CD14-positive monocyte (primary cell): ENCODE data around the gene GLTP. TPM values are rescaled to one million over a fixed set of nuclear protein-coding genes. Genes with fewer than 3 reads are reported as not detected.

Source experiments
- DNase-seq, 3 donors: peaks; one replicate each; pipeline ENCODE4 v3.0.0-alpha.2; 2011 to 2022
- H2AFZ ChIP-seq: 2 replicates; pipeline ENCODE4 v1.6.0; 2012; ENCODE audit warnings: mild to moderate bottlenecking, low read depth, low read length, inconsistent platforms; ENCODE audit not compliant: insufficient read depth, poor library complexity, severe bottlenecking
- H3K27ac ChIP-seq, 2 donors: 1 replicate in 1 of 2; 2 replicates in 1 of 2; pipeline ENCODE4 v1.5.1; 2012 to 2013; ENCODE audit warnings: low read length in 2 of 2, control low read depth in 1 of 2, inconsistent platforms in 1 of 2, low read depth in 1 of 2, mild to moderate bottlenecking in 1 of 2
- H3K27me3 ChIP-seq, 2 donors: one replicate each; pipeline versions ENCODE4 v1.6.0 to v1.6.1; 2011 to 2013; ENCODE audit warnings: low read length in 2 of 2; ENCODE audit not compliant: control insufficient read depth in 2 of 2, insufficient read depth in 2 of 2
- H3K36me3 ChIP-seq, 2 donors: replicated peaks in 1 of 2; 1 replicate in 1 of 2; 2 replicates in 1 of 2; pipeline versions ENCODE4 v1.5.1 to v1.6.1; 2012 to 2013; ENCODE audit warnings: low read length in 2 of 2, control low read depth in 1 of 2, inconsistent platforms in 1 of 2, mild to moderate bottlenecking in 1 of 2; ENCODE audit not compliant: insufficient read depth in 2 of 2, control insufficient read depth in 1 of 2
- H3K4me1 ChIP-seq, 2 donors: 1 replicate in 1 of 2; 2 replicates in 1 of 2; pipeline versions ENCODE4 v1.5.1 to v1.6.1; 2012 to 2013; ENCODE audit warnings: low read length in 2 of 2, control low read depth in 1 of 2, inconsistent platforms in 1 of 2, mild to moderate bottlenecking in 1 of 2, moderate library complexity in 1 of 2; ENCODE audit not compliant: insufficient read depth in 2 of 2, control insufficient read depth in 1 of 2
- H3K4me2 ChIP-seq: replicated peaks from 2 replicates; pipeline ENCODE3; 2012; ENCODE audit warnings: low read length, moderate library complexity, mild to moderate bottlenecking; ENCODE audit not compliant: poor library complexity, severe bottlenecking; ENCODE audit errors: extremely low read depth
- H3K4me3 ChIP-seq, 3 experiments: fragments of 200-600 bp in 1 of 3; sonication (generic) in 1 of 3; replicated peaks in 1 of 3; 1 replicate in 2 of 3; 2 replicates in 1 of 3; pipeline ENCODE4 v1.5.1; 2011 to 2013; ENCODE audit warnings: low read length in 3 of 3, mild to moderate bottlenecking in 3 of 3, control low read depth in 2 of 3, low read depth in 2 of 3, inconsistent platforms in 1 of 3, moderate library complexity in 1 of 3
- H3K79me2 ChIP-seq: 2 replicates; pipeline ENCODE4 v1.6.0; 2012; ENCODE audit warnings: mild to moderate bottlenecking, control low read depth, inconsistent platforms, low read length, moderate library complexity; ENCODE audit not compliant: insufficient read depth
- H3K9ac ChIP-seq: 2 replicates; pipeline ENCODE4 v1.6.0; 2017; ENCODE audit warnings: low read length, mild to moderate bottlenecking; ENCODE audit not compliant: insufficient read depth, poor library complexity, severe bottlenecking
- H3K9me3 ChIP-seq, 2 donors: replicated peaks in 1 of 2; 1 replicate in 1 of 2; 2 replicates in 1 of 2; pipeline versions ENCODE4 v1.5.1 to v1.6.1; 2012 to 2013; ENCODE audit warnings: low read length in 2 of 2, control low read depth in 1 of 2; ENCODE audit not compliant: control insufficient read depth in 1 of 2, insufficient read depth in 1 of 2
- H4K20me1 ChIP-seq: 2 replicates; pipeline ENCODE4 v1.6.0; 2012; ENCODE audit warnings: mild to moderate bottlenecking, low read length, control low read depth, moderate library complexity; ENCODE audit not compliant: insufficient read depth
- H3K27ac Mint-ChIP-seq, 7 donors: one replicate each; pipeline ENCODE4 v1.8.0; 2020; ENCODE audit warnings: mild to moderate bottlenecking in 7 of 7, mixed read lengths in 7 of 7, moderate library complexity in 6 of 7, inconsistent platforms in 2 of 7
- H3K27me3 Mint-ChIP-seq, 3 donors: one replicate each; pipeline ENCODE4 v1.8.0; 2021 to 2022; ENCODE audit warnings: low read depth in 3 of 3, mild to moderate bottlenecking in 3 of 3, mixed read lengths in 3 of 3, moderate library complexity in 3 of 3, inconsistent platforms in 1 of 3
- H3K36me3 Mint-ChIP-seq, 2 donors: one replicate each; pipeline ENCODE4 v1.8.0; 2020; ENCODE audit warnings: mixed read lengths in 2 of 2, inconsistent platforms in 1 of 2, mild to moderate bottlenecking in 1 of 2
- H3K4me1 Mint-ChIP-seq: one replicate; pipeline ENCODE4 v1.8.0; 2020; ENCODE audit warnings: mild to moderate bottlenecking, mixed read lengths
- H3K4me3 Mint-ChIP-seq, 2 donors: one replicate each; pipeline ENCODE4 v1.8.0; 2020; ENCODE audit warnings: mild to moderate bottlenecking in 2 of 2, mixed read lengths in 2 of 2, moderate library complexity in 1 of 2
- H3K9me3 Mint-ChIP-seq, 7 donors: one replicate each; pipeline ENCODE4 v1.8.0; 2020 to 2022; ENCODE audit warnings: mixed read lengths in 7 of 7, mild to moderate bottlenecking in 6 of 7, moderate library complexity in 6 of 7, inconsistent platforms in 2 of 7
- CTCF ChIP-seq: fragments of 200-600 bp; IDR thresholded peaks from one replicate; pipeline ENCODE4 v1.8.0; 2022; ENCODE audit warnings: antibody characterized with exemption, mild to moderate bottlenecking
- WGBS: methylation state at CpG from one replicate; pipeline ENCODE4 v1.1.5; 2013; ENCODE audit warnings: missing lambda C conversion rate; ENCODE audit not compliant: insufficient coverage; 5-methylcytosine and 5-hydroxymethylcytosine counted together
- intact Hi-C, 2 donors: fragments of 100-400 bp; cut with micrococcal nuclease; formaldehyde crosslinking; loops; one replicate each; pipeline versions ENCODE4 v1.15.0 to v1.15.1; 2023
- polyA plus RNA-seq, 3 donors: library from polyadenylated mRNA; depleted of rRNA in 1 of 3; unstranded in 2 of 3; stranded (reverse) in 1 of 3; fragments of 300-500 nt in 2 of 3; fragments of >200 nt in 1 of 3; fragmentation: Illumina TruSeq in 2 of 3; gene quantifications; 1 replicate in 2 of 3; 2 replicates in 1 of 3; pipeline ENCODE4 v1.2.3, GENCODE V29; 2012 to 2021

The GLTP gene
- polyA plus RNA-seq, 3 donors, result 46.2 to 65.9 (median 51.7) TPM

GRCh38 chr12:109878247-109878625 is 2.1 kb downstream of the GLTP start:
- no peak overlapping the region for H2AFZ ChIP-seq
- peaks cover 69% of the 10 kb centered on the region for H3K79me2 ChIP-seq
- peaks cover 55% of the 10 kb centered on the region for H4K20me1 ChIP-seq
- no peak for TF ChIP-seq CTCF
- intact Hi-C loops, result loop anchor here in 1 of 2 donors (10.0 kb wide), 1 partner anchor 163 kb away; the partner anchor contains the start of gene FAM222A
- WGBS, result 100% methylated on average over 1 of the region's 3 CpGs
- H3K4me1 Mint-ChIP-seq, result peaks cover 70% of the 10 kb centered on the region
- peak overlapping the region in 1 of 2 donors; percentile 97 for H3K4me3 Mint-ChIP-seq
- peaks cover 4 to 8% of the 10 kb centered on the region in 2 donors for H3K36me3 ChIP-seq
- H3K27ac ChIP-seq, result peak overlapping the region in 1 of 2 donors; percentile 92
- H3K4me3 ChIP-seq, result peak overlapping the region in 1 of 3 experiments; percentile 97
- peak overlapping the region in 5 of 7 donors; percentile 47 to 98 (median 93) for H3K27ac Mint-ChIP-seq
- H3K9me3 Mint-ChIP-seq, result no peaks in the 10 kb centered on the region
- peaks cover 20 to 49% of the 10 kb centered on the region in 2 donors for H3K36me3 Mint-ChIP-seq
- H3K9ac ChIP-seq, result no peak overlapping the region
- DNase-seq, result no peak
- peaks cover 0 to 4% (median 2%) of the 10 kb centered on the region in 3 donors for H3K27me3 Mint-ChIP-seq
- peaks cover 46 to 59% of the 10 kb centered on the region in 2 donors for H3K4me1 ChIP-seq
- peak overlapping the region; percentile 100 for H3K4me2 ChIP-seq
- H3K9me3 ChIP-seq, result no peaks in the 10 kb centered on the region
- no peaks in the 10 kb centered on the region for H3K27me3 ChIP-seq

GRCh38 chr12:109877504-109878246 is 2.7 kb downstream of the GLTP start:
- peaks cover 0 to 4% (median 2%) of the 10 kb centered on the region in 3 donors for H3K27me3 Mint-ChIP-seq
- Histone ChIP-seq H3K27ac (no peak overlapping the region), H3K4me3 (peak overlapping the region in 1 of 3 experiments; percentile 97), H4K20me1 (peaks cover 61% of the 10 kb centered on the region), H3K4me1 (peaks cover 47 to 63% of the 10 kb centered on the region in 2 donors), H3K36me3 (peaks cover 4 to 11% of the 10 kb centered on the region in 2 donors), H3K9me3 (no peaks in the 10 kb centered on the region), H3K27me3 (no peaks in the 10 kb centered on the region), H2AFZ (no peak overlapping the region), H3K9ac (no peak overlapping the region), H3K4me2 (peak overlapping the region; percentile 100), H3K79me2 (peaks cover 74% of the 10 kb centered on the region)
- intact Hi-C loops, result loop anchor here in 1 of 2 donors (10.0 kb wide), 1 partner anchor 163 kb away; the partner anchor contains the start of gene FAM222A
- TF ChIP-seq CTCF, result no peak
- whole genome bisulfite sequencing, result 96% methylated on average over 4 of the region's 10 CpGs
- H3K9me3 Mint-ChIP-seq, result no peaks in the 10 kb centered on the region
- DNase-seq, result no peak
- H3K36me3 Mint-ChIP-seq, result peaks cover 26 to 54% of the 10 kb centered on the region in 2 donors
- peak overlapping the region in 2 of 7 donors; percentile 72 to 79 for H3K27ac Mint-ChIP-seq
- peak overlapping the region in 1 of 2 donors; percentile 45 for H3K4me3 Mint-ChIP-seq
- peaks cover 69% of the 10 kb centered on the region for H3K4me1 Mint-ChIP-seq
